ENCODE data around the gene CTCF.

DNA sequence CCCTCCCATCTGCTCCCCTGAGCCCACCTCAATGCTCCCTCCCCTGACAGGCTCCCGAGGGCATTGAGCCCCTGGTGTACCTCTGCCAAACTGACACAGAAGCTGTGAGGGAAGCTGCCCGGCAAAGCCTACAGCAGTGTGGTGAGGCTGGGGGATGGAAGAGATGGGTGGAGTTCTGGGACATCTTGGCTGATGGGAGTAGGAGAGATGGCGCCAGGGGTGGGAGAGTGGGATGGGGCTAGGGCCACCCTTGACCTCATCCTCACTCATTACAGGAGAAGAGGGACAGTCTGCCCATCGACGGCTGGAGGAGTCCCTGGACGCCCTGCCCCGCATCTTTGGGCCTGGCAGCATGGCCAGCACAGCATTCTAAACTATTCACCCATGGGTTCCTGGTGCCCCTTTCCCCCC, 16.2 kb upstream of the CTCF start:
- TF ChIP-seq JUNB (IDR thresholded peaks at IDR 0.05; ENCODE audit: unreplicated experiment) (no peak), POLR2AphosphoS5 (IDR thresholded peaks at IDR 0.05; ENCODE audit: low read depth) (no peak), EZH2 (IDR thresholded peaks at IDR 0.05; ENCODE audit: low read depth, unreplicated experiment) (no peak), EZH2phosphoT487 (IDR thresholded peaks at IDR 0.05; ENCODE audit: unreplicated experiment) (no peak), NANOG (IDR thresholded peaks at IDR 0.05; ENCODE audit: borderline replicate concordance) (no peak), CREB1 (CRISPR knock-in tag; IDR thresholded peaks at IDR 0.05; ENCODE audit: low read depth) (no peak), ZNF331 (CRISPR knock-in tag; IDR thresholded peaks at IDR 0.05; ENCODE audit: low read depth) (no peak)
- TF ChIP-seq, protein P1, sequence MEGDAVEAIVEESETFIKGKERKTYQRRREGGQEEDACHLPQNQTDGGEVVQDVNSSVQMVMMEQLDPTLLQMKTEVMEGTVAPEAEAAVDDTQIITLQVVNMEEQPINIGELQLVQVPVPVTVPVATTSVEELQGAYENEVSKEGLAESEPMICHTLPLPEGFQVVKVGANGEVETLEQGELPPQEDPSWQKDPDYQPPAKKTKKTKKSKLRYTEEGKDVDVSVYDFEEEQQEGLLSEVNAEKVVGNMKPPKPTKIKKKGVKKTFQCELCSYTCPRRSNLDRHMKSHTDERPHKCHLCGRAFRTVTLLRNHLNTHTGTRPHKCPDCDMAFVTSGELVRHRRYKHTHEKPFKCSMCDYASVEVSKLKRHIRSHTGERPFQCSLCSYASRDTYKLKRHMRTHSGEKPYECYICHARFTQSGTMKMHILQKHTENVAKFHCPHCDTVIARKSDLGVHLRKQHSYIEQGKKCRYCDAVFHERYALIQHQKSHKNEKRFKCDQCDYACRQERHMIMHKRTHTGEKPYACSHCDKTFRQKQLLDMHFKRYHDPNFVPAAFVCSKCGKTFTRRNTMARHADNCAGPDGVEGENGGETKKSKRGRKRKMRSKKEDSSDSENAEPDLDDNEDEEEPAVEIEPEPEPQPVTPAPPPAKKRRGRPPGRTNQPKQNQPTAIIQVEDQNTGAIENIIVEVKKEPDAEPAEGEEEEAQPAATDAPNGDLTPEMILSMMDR (conservative IDR thresholded peaks at IDR 0.05; ENCODE audit: low read depth in 2 of 2), result no peak
- TF ChIP-seq, protein P2, sequence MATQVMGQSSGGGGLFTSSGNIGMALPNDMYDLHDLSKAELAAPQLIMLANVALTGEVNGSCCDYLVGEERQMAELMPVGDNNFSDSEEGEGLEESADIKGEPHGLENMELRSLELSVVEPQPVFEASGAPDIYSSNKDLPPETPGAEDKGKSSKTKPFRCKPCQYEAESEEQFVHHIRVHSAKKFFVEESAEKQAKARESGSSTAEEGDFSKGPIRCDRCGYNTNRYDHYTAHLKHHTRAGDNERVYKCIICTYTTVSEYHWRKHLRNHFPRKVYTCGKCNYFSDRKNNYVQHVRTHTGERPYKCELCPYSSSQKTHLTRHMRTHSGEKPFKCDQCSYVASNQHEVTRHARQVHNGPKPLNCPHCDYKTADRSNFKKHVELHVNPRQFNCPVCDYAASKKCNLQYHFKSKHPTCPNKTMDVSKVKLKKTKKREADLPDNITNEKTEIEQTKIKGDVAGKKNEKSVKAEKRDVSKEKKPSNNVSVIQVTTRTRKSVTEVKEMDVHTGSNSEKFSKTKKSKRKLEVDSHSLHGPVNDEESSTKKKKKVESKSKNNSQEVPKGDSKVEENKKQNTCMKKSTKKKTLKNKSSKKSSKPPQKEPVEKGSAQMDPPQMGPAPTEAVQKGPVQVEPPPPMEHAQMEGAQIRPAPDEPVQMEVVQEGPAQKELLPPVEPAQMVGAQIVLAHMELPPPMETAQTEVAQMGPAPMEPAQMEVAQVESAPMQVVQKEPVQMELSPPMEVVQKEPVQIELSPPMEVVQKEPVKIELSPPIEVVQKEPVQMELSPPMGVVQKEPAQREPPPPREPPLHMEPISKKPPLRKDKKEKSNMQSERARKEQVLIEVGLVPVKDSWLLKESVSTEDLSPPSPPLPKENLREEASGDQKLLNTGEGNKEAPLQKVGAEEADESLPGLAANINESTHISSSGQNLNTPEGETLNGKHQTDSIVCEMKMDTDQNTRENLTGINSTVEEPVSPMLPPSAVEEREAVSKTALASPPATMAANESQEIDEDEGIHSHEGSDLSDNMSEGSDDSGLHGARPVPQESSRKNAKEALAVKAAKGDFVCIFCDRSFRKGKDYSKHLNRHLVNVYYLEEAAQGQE (IDR thresholded peaks at IDR 0.05; ENCODE audit: unreplicated experiment), result no peak
- TF ChIP-seq, protein P3, sequence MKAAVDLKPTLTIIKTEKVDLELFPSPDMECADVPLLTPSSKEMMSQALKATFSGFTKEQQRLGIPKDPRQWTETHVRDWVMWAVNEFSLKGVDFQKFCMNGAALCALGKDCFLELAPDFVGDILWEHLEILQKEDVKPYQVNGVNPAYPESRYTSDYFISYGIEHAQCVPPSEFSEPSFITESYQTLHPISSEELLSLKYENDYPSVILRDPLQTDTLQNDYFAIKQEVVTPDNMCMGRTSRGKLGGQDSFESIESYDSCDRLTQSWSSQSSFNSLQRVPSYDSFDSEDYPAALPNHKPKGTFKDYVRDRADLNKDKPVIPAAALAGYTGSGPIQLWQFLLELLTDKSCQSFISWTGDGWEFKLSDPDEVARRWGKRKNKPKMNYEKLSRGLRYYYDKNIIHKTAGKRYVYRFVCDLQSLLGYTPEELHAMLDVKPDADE (IDR thresholded peaks at IDR 0.05), result no peak
- TF ChIP-seq, protein P4, sequence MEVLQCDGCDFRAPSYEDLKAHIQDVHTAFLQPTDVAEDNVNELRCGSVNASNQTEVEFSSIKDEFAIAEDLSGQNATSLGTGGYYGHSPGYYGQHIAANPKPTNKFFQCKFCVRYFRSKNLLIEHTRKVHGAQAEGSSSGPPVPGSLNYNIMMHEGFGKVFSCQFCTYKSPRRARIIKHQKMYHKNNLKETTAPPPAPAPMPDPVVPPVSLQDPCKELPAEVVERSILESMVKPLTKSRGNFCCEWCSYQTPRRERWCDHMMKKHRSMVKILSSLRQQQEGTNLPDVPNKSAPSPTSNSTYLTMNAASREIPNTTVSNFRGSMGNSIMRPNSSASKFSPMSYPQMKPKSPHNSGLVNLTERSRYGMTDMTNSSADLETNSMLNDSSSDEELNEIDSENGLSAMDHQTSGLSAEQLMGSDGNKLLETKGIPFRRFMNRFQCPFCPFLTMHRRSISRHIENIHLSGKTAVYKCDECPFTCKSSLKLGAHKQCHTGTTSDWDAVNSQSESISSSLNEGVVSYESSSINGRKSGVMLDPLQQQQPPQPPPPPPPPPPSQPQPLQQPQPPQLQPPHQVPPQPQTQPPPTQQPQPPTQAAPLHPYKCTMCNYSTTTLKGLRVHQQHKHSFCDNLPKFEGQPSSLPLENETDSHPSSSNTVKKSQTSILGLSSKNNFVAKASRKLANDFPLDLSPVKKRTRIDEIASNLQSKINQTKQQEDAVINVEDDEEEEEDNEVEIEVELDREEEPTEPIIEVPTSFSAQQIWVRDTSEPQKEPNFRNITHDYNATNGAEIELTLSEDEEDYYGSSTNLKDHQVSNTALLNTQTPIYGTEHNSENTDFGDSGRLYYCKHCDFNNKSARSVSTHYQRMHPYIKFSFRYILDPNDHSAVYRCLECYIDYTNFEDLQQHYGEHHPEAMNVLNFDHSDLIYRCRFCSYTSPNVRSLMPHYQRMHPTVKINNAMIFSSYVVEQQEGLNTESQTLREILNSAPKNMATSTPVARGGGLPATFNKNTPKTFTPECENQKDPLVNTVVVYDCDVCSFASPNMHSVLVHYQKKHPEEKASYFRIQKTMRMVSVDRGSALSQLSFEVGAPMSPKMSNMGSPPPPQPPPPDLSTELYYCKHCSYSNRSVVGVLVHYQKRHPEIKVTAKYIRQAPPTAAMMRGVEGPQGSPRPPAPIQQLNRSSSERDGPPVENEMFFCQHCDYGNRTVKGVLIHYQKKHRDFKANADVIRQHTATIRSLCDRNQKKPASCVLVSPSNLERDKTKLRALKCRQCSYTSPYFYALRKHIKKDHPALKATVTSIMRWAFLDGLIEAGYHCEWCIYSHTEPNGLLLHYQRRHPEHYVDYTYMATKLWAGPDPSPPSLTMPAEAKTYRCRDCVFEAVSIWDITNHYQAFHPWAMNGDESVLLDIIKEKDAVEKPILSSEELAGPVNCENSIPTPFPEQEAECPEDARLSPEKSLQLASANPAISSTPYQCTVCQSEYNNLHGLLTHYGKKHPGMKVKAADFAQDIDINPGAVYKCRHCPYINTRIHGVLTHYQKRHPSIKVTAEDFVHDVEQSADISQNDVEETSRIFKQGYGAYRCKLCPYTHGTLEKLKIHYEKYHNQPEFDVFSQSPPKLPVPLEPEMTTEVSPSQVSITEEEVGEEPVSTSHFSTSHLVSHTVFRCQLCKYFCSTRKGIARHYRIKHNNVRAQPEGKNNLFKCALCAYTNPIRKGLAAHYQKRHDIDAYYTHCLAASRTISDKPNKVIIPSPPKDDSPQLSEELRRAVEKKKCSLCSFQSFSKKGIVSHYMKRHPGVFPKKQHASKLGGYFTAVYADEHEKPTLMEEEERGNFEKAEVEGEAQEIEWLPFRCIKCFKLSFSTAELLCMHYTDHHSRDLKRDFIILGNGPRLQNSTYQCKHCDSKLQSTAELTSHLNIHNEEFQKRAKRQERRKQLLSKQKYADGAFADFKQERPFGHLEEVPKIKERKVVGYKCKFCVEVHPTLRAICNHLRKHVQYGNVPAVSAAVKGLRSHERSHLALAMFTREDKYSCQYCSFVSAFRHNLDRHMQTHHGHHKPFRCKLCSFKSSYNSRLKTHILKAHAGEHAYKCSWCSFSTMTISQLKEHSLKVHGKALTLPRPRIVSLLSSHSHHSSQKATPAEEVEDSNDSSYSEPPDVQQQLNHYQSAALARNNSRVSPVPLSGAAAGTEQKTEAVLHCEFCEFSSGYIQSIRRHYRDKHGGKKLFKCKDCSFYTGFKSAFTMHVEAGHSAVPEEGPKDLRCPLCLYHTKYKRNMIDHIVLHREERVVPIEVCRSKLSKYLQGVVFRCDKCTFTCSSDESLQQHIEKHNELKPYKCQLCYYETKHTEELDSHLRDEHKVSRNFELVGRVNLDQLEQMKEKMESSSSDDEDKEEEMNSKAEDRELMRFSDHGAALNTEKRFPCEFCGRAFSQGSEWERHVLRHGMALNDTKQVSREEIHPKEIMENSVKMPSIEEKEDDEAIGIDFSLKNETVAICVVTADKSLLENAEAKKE (CRISPR knock-in tag; IDR thresholded peaks at IDR 0.05), result no peak
